MM.1S (cell line): ENCODE data around the gene OLFM1.

Experiments
- DNase-seq: peaks from one replicate; pipeline ENCODE4 v3.0.0-alpha.2; 2015
- H2AFZ ChIP-seq: fragments of 300-600 bp; sonication (generic); 2 replicates; pipeline ENCODE4 v1.6.0; 2016; ENCODE audit warnings: antibody characterized with exemption, low read length
- H3F3A ChIP-seq: fragments of 300-600 bp; sonication (generic); 2 replicates; pipeline ENCODE4 v1.6.1; 2016; ENCODE audit warnings: mild to moderate bottlenecking, antibody characterized with exemption, low read length, moderate library complexity, mixed read lengths; ENCODE audit not compliant: insufficient read depth
- H3K27ac ChIP-seq: fragments of 300-600 bp; sonication (generic); 2 replicates; pipeline ENCODE4 v1.5.1; 2016; ENCODE audit warnings: mild to moderate bottlenecking, low read length
- H3K27me3 ChIP-seq: fragments of 300-600 bp; sonication (generic); replicated peaks from 2 replicates; pipeline ENCODE4 v1.6.0; 2016; ENCODE audit warnings: low read length; ENCODE audit not compliant: insufficient read depth
- H3K36me3 ChIP-seq: fragments of 300-600 bp; sonication (generic); replicated peaks from 2 replicates; pipeline ENCODE4 v1.6.1; 2016; ENCODE audit warnings: mild to moderate bottlenecking, low read length, mixed read lengths; ENCODE audit not compliant: insufficient read depth
- H3K4me1 ChIP-seq: fragments of 300-600 bp; sonication (generic); 2 replicates; pipeline ENCODE4 v1.6.1; 2016; ENCODE audit warnings: low read length, mixed read lengths
- H3K4me2 ChIP-seq: fragments of 300-600 bp; sonication (generic); 2 replicates; pipeline ENCODE4 v1.6.0; 2016; ENCODE audit warnings: low read depth, low read length
- H3K4me3 ChIP-seq: fragments of 300-600 bp; sonication (generic); 2 replicates; pipeline ENCODE4 v1.5.1; 2016; ENCODE audit warnings: low read length, mixed read lengths
- H3K79me2 ChIP-seq: fragments of 300-600 bp; sonication (generic); 2 replicates; pipeline ENCODE4 v1.6.1; 2016; ENCODE audit warnings: mixed run types, low read length, mixed read lengths
- H3K9ac ChIP-seq: fragments of 300-600 bp; sonication (generic); 2 replicates; pipeline ENCODE4 v1.6.1; 2016; ENCODE audit warnings: low read length, mixed read lengths
- H3K9me2 ChIP-seq: fragments of 300-600 bp; sonication (generic); replicated peaks from 2 replicates; pipeline ENCODE4 v1.6.1; 2016; ENCODE audit warnings: mild to moderate bottlenecking, low read length, mixed read lengths; ENCODE audit not compliant: insufficient read depth
- H3K9me3 ChIP-seq: fragments of 300-600 bp; sonication (generic); replicated peaks from 2 replicates; pipeline ENCODE4 v1.6.1; 2016; ENCODE audit warnings: mild to moderate bottlenecking, low read length, mixed read lengths; ENCODE audit not compliant: insufficient read depth
- H4K20me1 ChIP-seq: fragments of 300-600 bp; sonication (generic); 2 replicates; pipeline ENCODE4 v1.6.1; 2016; ENCODE audit warnings: mild to moderate bottlenecking, low read length, moderate library complexity, mixed read lengths; ENCODE audit not compliant: insufficient read depth
- CTCF ChIP-seq: fragments of 300-600 bp; sonication (generic); IDR thresholded peaks from 2 replicates; pipeline ENCODE4 v1.5.1; 2016; ENCODE audit warnings: antibody characterized with exemption, low read length, mixed read lengths
- EZH2 ChIP-seq: fragments of 300-600 bp; sonication (generic); optimal IDR thresholded peaks from 2 replicates; pipeline ENCODE3; 2017; ENCODE audit warnings: low read depth, mild to moderate bottlenecking, antibody characterized with exemption, low read length, mixed read lengths
- EZH2phosphoT487 ChIP-seq: fragments of 300-600 bp; sonication (generic); IDR thresholded peaks from 2 replicates; pipeline ENCODE4 v1.6.1; 2018; ENCODE audit warnings: antibody characterized with exemption, low read length

OLFM1 gene

GRCh38 chr9:135116881-135117280, 29.4 kb downstream of the OLFM1 start:
- Histone ChIP-seq H3K9me2 (no peaks in the 10 kb centered on the region), H3K4me3 (no peak overlapping the region), H3K27me3 (peaks cover 68% of the 10 kb centered on the region), H4K20me1 (no peaks in the 10 kb centered on the region), H3K9ac (no peak overlapping the region), H3F3A (no peaks in the 10 kb centered on the region), H3K36me3 (no peaks in the 10 kb centered on the region), H3K4me2 (no peak overlapping the region), H3K9me3 (no peaks in the 10 kb centered on the region), H2AFZ (no peak overlapping the region), H3K4me1 (no peaks in the 10 kb centered on the region), H3K79me2 (no peaks in the 10 kb centered on the region), H3K27ac (no peak overlapping the region)
- TF ChIP-seq CTCF (no peak), EZH2phosphoT487 (no peak), EZH2 (no peak)
- DNase-seq: no peak

- Histone ChIP-seq H3K27me3 (peaks cover 70% of the 10 kb centered on the region), H3K9ac (no peak overlapping the region), H4K20me1 (no peaks in the 10 kb centered on the region), H3K9me2 (no peaks in the 10 kb centered on the region), H2AFZ (no peak overlapping the region), H3F3A (no peaks in the 10 kb centered on the region), H3K79me2 (no peaks in the 10 kb centered on the region), H3K4me1 (no peaks in the 10 kb centered on the region), H3K36me3 (no peaks in the 10 kb centered on the region), H3K27ac (no peak overlapping the region), H3K9me3 (no peaks in the 10 kb centered on the region), H3K4me2 (no peak overlapping the region), H3K4me3 (no peak overlapping the region)
- no peak for DNase-seq
- no peak for TF ChIP-seq EZH2phosphoT487
- TF ChIP-seq CTCF: no peak
- TF ChIP-seq EZH2: no peak
Measured at GRCh38 chr9:135117281-135117680, 29.8 kb downstream of the OLFM1 start.

- Histone ChIP-seq H2AFZ (no peak overlapping the region), H3F3A (no peaks in the 10 kb centered on the region), H3K27me3 (peaks cover 86% of the 10 kb centered on the region), H3K27ac (no peak overlapping the region), H3K4me3 (no peak overlapping the region), H3K36me3 (no peaks in the 10 kb centered on the region), H3K9me3 (no peaks in the 10 kb centered on the region), H3K4me1 (no peaks in the 10 kb centered on the region), H3K79me2 (no peaks in the 10 kb centered on the region), H3K4me2 (no peak overlapping the region), H3K9me2 (no peaks in the 10 kb centered on the region), H4K20me1 (no peaks in the 10 kb centered on the region), H3K9ac (no peak overlapping the region)
- DNase-seq: no peak
- no peak for TF ChIP-seq EZH2
- no peak for TF ChIP-seq CTCF
- no peak for TF ChIP-seq EZH2phosphoT487
Measured at GRCh38 chr9:135119496-135120064, 32.1 kb downstream of the OLFM1 start.
